ENCODE results near the gene LOXL1. TPM values are rescaled to one million over a fixed set of nuclear protein-coding genes. Genes with fewer than 3 reads are reported as not detected.

LOXL1 gene
- total RNA-seq, 1 experiment from 2014 or later, result 4.9 TPM

DNA sequence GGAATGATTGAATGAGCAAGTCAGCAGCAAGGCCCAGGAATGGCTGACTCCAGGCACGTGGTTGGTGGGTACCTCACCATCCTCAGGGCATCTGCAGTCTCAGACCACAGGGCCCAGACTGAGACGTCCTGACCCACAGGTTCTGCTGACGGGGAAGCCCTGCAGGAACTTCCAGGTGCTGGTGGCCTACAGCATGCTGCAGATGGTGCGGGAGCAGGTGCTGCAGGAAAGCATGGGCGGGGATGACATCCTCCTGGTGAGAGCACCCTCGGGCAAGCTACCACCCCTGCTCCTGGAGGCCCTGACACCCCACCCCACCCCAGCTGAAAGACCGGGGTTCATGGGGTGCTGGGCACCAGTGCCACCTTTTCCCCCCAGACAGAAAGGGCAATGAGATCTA, 38.8 kb upstream of the LOXL1 start:
- BruUV-seq (replicated peaks), result no TSS peak
- Mint-ChIP-seq H3K27ac (ENCODE audit: low read depth, unreplicated experiment) (no peak overlapping the region), H3K9me3 (ENCODE audit: unreplicated experiment) (no peaks in the 10 kb centered on the region), H3K4me3 (ENCODE audit: unreplicated experiment) (no peak overlapping the region), H3K27me3 (ENCODE audit: insufficient read depth, unreplicated experiment) (peaks cover 59% of the 10 kb centered on the region), H3K36me3 (ENCODE audit: insufficient read depth, unreplicated experiment) (no peaks in the 10 kb centered on the region), H3K4me1 (ENCODE audit: insufficient read depth, unreplicated experiment) (no peaks in the 10 kb centered on the region)
- TF ChIP-seq, protein P1, sequence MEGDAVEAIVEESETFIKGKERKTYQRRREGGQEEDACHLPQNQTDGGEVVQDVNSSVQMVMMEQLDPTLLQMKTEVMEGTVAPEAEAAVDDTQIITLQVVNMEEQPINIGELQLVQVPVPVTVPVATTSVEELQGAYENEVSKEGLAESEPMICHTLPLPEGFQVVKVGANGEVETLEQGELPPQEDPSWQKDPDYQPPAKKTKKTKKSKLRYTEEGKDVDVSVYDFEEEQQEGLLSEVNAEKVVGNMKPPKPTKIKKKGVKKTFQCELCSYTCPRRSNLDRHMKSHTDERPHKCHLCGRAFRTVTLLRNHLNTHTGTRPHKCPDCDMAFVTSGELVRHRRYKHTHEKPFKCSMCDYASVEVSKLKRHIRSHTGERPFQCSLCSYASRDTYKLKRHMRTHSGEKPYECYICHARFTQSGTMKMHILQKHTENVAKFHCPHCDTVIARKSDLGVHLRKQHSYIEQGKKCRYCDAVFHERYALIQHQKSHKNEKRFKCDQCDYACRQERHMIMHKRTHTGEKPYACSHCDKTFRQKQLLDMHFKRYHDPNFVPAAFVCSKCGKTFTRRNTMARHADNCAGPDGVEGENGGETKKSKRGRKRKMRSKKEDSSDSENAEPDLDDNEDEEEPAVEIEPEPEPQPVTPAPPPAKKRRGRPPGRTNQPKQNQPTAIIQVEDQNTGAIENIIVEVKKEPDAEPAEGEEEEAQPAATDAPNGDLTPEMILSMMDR (IDR thresholded peaks at IDR 0.05; ENCODE audit: unreplicated experiment), result no peak
- ChIA-PET CTCF (interaction anchor here (1.7 kb wide), 1 partner anchor 14 kb away, joined by 8 read pairs; the partner anchor contains the start of gene TBC1D21), POLR2A (no interaction called here)
- no peak for DNase-seq (ENCODE audit: unreplicated experiment)
- intact Hi-C loops (cut with micrococcal nuclease), result no loop called here

DNA sequence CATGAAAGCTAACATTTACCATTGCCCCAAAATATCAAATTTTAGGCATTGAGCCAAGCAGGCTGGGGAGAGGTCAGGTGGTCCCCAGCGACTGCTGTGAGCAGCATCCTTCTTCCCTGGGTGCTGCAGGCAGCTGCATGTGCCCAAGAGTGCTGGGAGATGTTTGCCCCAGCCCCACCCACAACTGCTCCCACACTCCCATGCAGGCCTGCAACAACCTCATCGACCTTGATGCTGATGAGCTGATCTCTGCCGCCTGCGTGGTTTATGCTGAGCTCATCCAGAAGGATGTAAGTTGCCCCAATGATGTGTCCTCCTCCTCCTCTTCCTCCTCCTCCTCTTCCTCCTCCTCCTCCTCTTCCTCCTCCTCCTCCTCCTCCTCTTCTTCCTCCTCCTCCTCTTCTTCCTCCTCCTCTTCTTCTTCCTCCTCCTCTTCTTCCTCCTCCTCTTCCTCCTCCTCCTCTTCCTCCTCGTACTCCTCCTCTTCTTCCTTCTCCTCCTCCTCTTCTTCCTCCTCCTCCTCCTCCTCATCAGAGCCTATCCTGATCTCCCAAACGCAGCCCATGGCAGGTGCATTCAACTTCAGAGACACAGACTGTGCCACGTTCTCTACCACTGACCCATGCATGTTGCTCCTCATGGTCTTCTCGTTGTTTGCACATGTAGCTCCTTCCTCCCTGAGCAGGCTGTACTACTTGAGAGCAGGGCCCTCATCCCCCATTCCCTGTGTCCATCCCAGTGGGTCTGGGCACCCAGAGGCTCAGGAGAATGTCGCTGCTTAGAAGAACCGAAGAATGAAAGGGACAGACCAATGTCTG, 37.8 kb upstream of the LOXL1 start:
- no peak overlapping the region for H3K4me3 Mint-ChIP-seq (ENCODE audit: unreplicated experiment)
- no peaks in the 10 kb centered on the region for H3K4me1 Mint-ChIP-seq (ENCODE audit: insufficient read depth, unreplicated experiment)
- no peak for DNase-seq (ENCODE audit: unreplicated experiment)
- TF ChIP-seq, protein P1 (IDR thresholded peaks at IDR 0.05; ENCODE audit: unreplicated experiment), result no peak
- ChIA-PET CTCF (interaction anchor here (0.6 to 1.7 kb wide), 6 partner anchors 15 to 403 kb away, joined by 3 to 8 read pairs (median 3); partner anchors contain the start of gene TBC1D21), POLR2A (no interaction called here)
- H3K36me3 Mint-ChIP-seq (ENCODE audit: insufficient read depth, unreplicated experiment), result no peaks in the 10 kb centered on the region
- intact Hi-C loops (cut with micrococcal nuclease), result no loop called here
- H3K27me3 Mint-ChIP-seq (ENCODE audit: insufficient read depth, unreplicated experiment), result peaks cover 49% of the 10 kb centered on the region
- BruUV-seq (replicated peaks), result no TSS peak
- no peak overlapping the region for H3K27ac Mint-ChIP-seq (ENCODE audit: low read depth, unreplicated experiment)
- H3K9me3 Mint-ChIP-seq (ENCODE audit: unreplicated experiment), result no peaks in the 10 kb centered on the region

DNA sequence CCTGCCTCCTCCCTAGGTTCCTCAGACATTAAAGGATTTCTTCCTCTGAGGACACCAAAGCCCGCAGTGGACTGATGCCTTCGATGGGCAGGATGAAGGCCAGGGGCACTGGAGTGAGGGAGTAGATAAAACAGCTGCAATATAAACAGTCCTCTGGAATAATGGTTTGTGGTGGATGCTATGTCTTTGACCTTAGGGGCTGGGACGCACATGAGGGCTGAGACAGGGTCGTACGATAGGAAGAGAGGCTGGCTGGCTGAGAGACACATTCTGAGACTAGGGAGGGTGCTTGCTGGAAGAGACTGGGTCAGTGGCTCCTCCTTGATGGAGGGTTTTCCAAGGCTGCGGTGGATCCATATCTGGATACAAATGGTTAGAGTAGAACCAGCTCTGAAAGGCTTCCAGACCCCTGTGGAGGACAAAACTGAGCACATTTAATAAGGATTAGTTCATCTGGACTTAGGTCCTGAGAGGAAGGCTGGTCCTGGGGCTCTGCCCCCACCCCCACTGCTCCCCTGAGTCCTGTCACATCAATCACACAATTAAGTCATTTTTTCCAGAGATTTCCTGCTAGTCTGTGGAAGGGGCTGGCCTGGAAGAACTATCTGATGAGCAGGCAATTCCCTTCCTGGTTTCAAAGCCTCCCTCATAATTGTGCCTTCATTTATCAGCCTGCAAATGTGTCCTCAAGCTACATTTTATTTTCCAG, 37.1 kb upstream of the LOXL1 start:
- BruUV-seq (replicated peaks), result no TSS peak
- H3K4me3 Mint-ChIP-seq (ENCODE audit: unreplicated experiment), result no peak overlapping the region
- peaks cover 41% of the 10 kb centered on the region for H3K27me3 Mint-ChIP-seq (ENCODE audit: insufficient read depth, unreplicated experiment)
- CTCF ChIA-PET, result interaction anchor here (1.4 to 1.6 kb wide), 2 partner anchors 16 to 18 kb away, joined by 3 to 5 read pairs; partner anchors contain the start of gene TBC1D21
- POLR2A ChIA-PET, result no interaction called here
- no peak for DNase-seq (ENCODE audit: unreplicated experiment)
- no peaks in the 10 kb centered on the region for H3K4me1 Mint-ChIP-seq (ENCODE audit: insufficient read depth, unreplicated experiment)
- H3K9me3 Mint-ChIP-seq (ENCODE audit: unreplicated experiment), result no peaks in the 10 kb centered on the region
- intact Hi-C loops (cut with micrococcal nuclease), result no loop called here
- no peak overlapping the region for H3K27ac Mint-ChIP-seq (ENCODE audit: low read depth, unreplicated experiment)
- H3K36me3 Mint-ChIP-seq (ENCODE audit: insufficient read depth, unreplicated experiment), result no peaks in the 10 kb centered on the region
- TF ChIP-seq, protein P1 (IDR thresholded peaks at IDR 0.05; ENCODE audit: unreplicated experiment), result no peak

DNA sequence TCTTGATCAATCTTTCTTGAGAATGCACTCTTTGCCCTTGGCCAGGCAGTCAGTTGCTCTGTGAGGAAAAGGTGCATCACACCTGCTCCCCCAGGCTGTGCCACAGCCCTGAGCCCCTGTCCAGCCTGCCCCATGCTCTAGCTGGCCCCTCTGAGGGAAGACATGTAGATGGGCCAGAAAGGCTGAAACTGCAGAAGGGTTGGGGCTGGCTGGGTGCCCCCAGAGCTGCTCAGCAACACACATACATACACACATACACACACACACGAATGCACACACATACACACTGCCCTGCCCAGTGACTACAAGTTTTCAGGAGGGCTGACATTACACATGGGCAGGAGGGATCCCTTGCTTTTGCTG, 36.5 kb upstream of the LOXL1 start:
- BruUV-seq (replicated peaks), result no TSS peak
- no peak overlapping the region for H3K27ac Mint-ChIP-seq (ENCODE audit: low read depth, unreplicated experiment)
- H3K27me3 Mint-ChIP-seq (ENCODE audit: insufficient read depth, unreplicated experiment), result peaks cover 40% of the 10 kb centered on the region
- no peaks in the 10 kb centered on the region for H3K9me3 Mint-ChIP-seq (ENCODE audit: unreplicated experiment)
- ChIA-PET POLR2A (interaction anchor here (0.5 kb wide), 1 partner anchor 253 kb away, joined by 3 read pairs; no protein-coding TSS in a partner anchor), CTCF (interaction anchor here (0.7 to 1.5 kb wide), 3 partner anchors 17 to 653 kb away, joined by 3 to 5 read pairs (median 3); partner anchors contain the start of gene TBC1D21)
- no peak overlapping the region for H3K4me3 Mint-ChIP-seq (ENCODE audit: unreplicated experiment)
- H3K36me3 Mint-ChIP-seq (ENCODE audit: insufficient read depth, unreplicated experiment), result no peaks in the 10 kb centered on the region
- intact Hi-C loops (cut with micrococcal nuclease), result no loop called here
- DNase-seq (ENCODE audit: unreplicated experiment), result no peak
- H3K4me1 Mint-ChIP-seq (ENCODE audit: insufficient read depth, unreplicated experiment), result no peaks in the 10 kb centered on the region
- TF ChIP-seq, protein P1 (IDR thresholded peaks at IDR 0.05; ENCODE audit: unreplicated experiment), result no peak
